Osteocyte (in vitro differentiated cells): Measurements from ENCODE around the gene WARS2. TPM values are rescaled to one million over a fixed set of nuclear protein-coding genes. Genes with fewer than 3 reads are reported as not detected.

Source experiments
- DNase-seq: peaks from one replicate; pipeline ENCODE4 v3.0.0; 2021; ENCODE audit warnings: mixed read lengths; ENCODE audit not compliant: unreplicated experiment; ENCODE audit errors: extremely low spot score
- H3K27ac Mint-ChIP-seq: one replicate; pipeline ENCODE4 v1.8.0; 2021; ENCODE audit warnings: mild to moderate bottlenecking, mixed read lengths; ENCODE audit not compliant: unreplicated experiment
- H3K27me3 Mint-ChIP-seq: one replicate; pipeline ENCODE4 v1.8.0; 2021; ENCODE audit warnings: mixed read lengths; ENCODE audit not compliant: unreplicated experiment
- H3K36me3 Mint-ChIP-seq: one replicate; pipeline ENCODE4 v1.8.0; 2021; ENCODE audit warnings: mixed read lengths; ENCODE audit not compliant: unreplicated experiment
- H3K4me1 Mint-ChIP-seq: one replicate; pipeline ENCODE4 v1.8.0; 2021; ENCODE audit warnings: mixed read lengths; ENCODE audit not compliant: unreplicated experiment
- H3K4me3 Mint-ChIP-seq: one replicate; pipeline ENCODE4 v1.8.0; 2021; ENCODE audit warnings: mild to moderate bottlenecking, moderate library complexity, mixed read lengths; ENCODE audit not compliant: unreplicated experiment
- H3K9me3 Mint-ChIP-seq: one replicate; pipeline ENCODE4 v1.8.0; 2021; ENCODE audit warnings: mixed read lengths; ENCODE audit not compliant: unreplicated experiment
- total RNA-seq: library from RNA; stranded (reverse); gene quantifications from 2 replicates; pipeline ENCODE4 v1.2.1, GENCODE V29; 2021
- TF ChIP-seq, protein P1 (sequence below): fragments of 200-600 bp; sonication (generic); IDR thresholded peaks from 2 replicates; pipeline ENCODE4 v1.5.0; 2021; ENCODE audit warnings: antibody characterized with exemption, mild to moderate bottlenecking, moderate library complexity

Gene WARS2
- total RNA-seq, 1 donor from 2014 or later, result 13.2 TPM

DNA sequence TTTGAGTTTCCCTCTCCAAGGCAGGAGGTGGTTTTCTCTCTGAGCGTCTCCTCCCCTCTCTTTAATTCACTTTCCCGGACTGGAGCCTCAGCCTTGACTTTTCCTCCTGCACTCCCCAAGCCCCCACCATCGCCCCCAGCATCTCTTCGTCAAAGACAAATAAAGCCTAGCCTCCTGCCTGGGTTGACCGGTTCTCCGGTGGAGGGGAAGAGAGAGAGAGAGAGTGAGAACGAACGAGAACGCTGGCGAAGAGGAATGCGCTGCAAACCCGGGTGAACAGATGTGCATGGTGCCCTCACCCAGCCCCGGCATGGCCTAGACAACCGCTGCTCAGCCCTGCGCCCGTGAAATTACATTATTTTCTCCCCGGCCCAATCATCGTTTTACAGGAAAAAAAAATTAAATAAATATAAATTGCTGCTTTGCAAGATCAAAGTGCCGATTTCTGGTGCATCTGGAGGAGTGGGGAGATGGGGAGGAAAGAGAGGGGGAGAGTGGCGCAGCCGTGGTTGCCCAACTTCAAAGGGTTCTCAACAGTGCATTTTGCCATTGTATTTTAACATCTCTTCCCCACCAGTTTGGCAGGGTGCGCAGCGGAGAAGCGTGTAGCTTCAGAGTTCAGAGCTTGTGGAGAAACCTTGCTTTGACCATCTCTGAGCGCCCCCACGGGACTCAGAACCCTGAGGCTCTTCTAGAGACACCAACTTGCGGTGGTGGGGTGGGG lies 140.9 kb downstream of the WARS2 start:
- TF ChIP-seq, protein P1, sequence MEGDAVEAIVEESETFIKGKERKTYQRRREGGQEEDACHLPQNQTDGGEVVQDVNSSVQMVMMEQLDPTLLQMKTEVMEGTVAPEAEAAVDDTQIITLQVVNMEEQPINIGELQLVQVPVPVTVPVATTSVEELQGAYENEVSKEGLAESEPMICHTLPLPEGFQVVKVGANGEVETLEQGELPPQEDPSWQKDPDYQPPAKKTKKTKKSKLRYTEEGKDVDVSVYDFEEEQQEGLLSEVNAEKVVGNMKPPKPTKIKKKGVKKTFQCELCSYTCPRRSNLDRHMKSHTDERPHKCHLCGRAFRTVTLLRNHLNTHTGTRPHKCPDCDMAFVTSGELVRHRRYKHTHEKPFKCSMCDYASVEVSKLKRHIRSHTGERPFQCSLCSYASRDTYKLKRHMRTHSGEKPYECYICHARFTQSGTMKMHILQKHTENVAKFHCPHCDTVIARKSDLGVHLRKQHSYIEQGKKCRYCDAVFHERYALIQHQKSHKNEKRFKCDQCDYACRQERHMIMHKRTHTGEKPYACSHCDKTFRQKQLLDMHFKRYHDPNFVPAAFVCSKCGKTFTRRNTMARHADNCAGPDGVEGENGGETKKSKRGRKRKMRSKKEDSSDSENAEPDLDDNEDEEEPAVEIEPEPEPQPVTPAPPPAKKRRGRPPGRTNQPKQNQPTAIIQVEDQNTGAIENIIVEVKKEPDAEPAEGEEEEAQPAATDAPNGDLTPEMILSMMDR, result no peak
- H3K27ac Mint-ChIP-seq, result no peak overlapping the region
- peaks cover 2% of the 10 kb centered on the region for H3K36me3 Mint-ChIP-seq
- H3K27me3 Mint-ChIP-seq, result peaks cover 76% of the 10 kb centered on the region
- H3K4me1 Mint-ChIP-seq, result peaks cover 15% of the 10 kb centered on the region
- H3K9me3 Mint-ChIP-seq, result no peaks in the 10 kb centered on the region
- no peak for DNase-seq
- H3K4me3 Mint-ChIP-seq, result no peak overlapping the region

DNA sequence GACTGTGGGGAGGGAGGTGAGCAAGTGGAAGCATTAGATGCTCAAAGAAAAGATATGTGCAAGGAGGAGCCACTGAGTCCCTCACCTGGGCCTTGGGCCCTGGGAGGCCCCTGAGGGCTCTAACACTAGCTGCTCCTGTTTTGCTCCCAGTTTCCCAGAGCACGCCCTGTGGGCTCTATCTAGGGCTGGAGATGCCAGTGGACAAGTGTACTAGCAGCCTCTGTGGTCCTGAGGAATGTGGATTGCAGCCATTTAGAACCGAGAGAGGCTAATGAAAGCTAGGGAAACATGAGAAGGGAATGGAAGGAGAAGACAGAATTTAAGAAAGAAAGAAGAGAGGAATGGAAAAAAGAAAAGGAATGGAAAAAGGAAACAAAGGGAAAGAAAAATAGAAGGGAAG lies 142.3 kb downstream of the WARS2 start:
- DNase-seq, result no peak
- H3K4me1 Mint-ChIP-seq, result peaks cover 15% of the 10 kb centered on the region
- peaks cover 2% of the 10 kb centered on the region for H3K36me3 Mint-ChIP-seq
- TF ChIP-seq, protein P1, result no peak
- no peaks in the 10 kb centered on the region for H3K9me3 Mint-ChIP-seq
- no peak overlapping the region for H3K4me3 Mint-ChIP-seq
- H3K27ac Mint-ChIP-seq, result no peak overlapping the region
- peaks cover 77% of the 10 kb centered on the region for H3K27me3 Mint-ChIP-seq

DNA sequence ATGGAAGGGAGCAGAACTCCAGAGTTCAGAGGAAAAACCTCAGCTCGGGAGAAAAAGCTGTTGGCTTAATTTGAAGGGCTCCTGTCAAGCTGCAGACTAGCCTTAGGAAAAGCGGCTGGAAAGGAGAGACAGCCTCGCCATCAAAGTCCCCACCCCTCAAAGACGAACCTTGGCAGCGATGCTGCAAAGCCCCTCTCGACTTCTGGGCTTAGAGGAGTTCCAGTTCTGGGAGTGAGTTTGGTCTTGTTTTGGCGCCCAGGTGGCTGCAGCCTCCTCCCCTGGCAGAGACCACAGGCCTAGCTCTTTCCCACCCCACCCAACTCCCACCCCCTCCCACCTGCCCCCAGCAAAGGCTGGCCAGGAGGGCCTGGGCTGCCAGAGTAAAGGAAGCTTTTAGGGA lies 143.2 kb downstream of the WARS2 start:
- Mint-ChIP-seq H3K4me3 (no peak overlapping the region), H3K27ac (no peak overlapping the region), H3K9me3 (no peaks in the 10 kb centered on the region), H3K36me3 (peaks cover 2% of the 10 kb centered on the region), H3K27me3 (peaks cover 76% of the 10 kb centered on the region), H3K4me1 (peaks cover 14% of the 10 kb centered on the region)
- TF ChIP-seq, protein P1, result no peak
- no peak for DNase-seq

DNA sequence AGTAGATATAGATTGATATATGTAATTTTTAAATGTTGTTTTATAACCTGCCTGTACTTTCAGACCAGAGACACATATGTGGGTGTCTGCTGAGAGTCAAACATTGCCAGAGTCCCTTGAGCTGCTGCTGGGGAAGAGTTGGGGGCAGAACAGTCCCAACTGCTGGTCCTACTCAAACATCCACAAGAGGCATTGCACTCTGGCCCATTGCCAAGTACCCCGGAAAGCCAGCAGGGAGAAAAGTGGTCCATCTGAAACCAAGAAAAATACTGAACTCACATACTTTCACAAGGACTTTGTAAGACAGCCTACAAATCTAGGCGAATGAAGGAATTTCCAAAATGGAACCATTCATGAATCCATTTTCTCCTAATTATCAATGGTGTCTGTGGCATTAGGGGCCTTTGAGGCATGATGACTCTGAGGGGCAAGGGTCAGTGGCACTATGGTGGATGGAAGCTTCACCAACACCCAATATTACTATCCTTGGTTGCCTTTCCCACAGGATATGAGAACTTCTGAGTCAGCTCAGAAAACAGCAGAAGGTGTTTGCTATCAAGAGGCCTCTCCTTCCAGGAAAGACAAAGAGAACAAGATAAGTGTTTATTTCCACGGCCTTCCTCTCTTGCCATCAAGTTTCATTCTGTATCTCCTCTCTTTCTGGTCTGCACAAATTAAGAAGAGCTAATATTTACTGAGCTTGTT lies 145.0 kb downstream of the WARS2 start:
- Mint-ChIP-seq H3K27ac (no peak overlapping the region), H3K9me3 (no peaks in the 10 kb centered on the region), H3K4me3 (no peak overlapping the region), H3K36me3 (peaks cover 2% of the 10 kb centered on the region), H3K27me3 (peaks cover 79% of the 10 kb centered on the region), H3K4me1 (peaks cover 5% of the 10 kb centered on the region)
- no peak for DNase-seq
- TF ChIP-seq, protein P1, result no peak

GRCh38 chr1:118993700-118994026 lies 146.8 kb downstream of the WARS2 start:
- peaks cover 2% of the 10 kb centered on the region for H3K36me3 Mint-ChIP-seq
- no peak overlapping the region for H3K4me3 Mint-ChIP-seq
- H3K4me1 Mint-ChIP-seq, result peaks cover 3% of the 10 kb centered on the region
- no peak for DNase-seq
- TF ChIP-seq, protein P1, result no peak
- H3K27ac Mint-ChIP-seq, result no peak overlapping the region
- no peaks in the 10 kb centered on the region for H3K9me3 Mint-ChIP-seq
- H3K27me3 Mint-ChIP-seq, result peaks cover 81% of the 10 kb centered on the region
